Measurements from ENCODE around the gene ESCO1. TPM values are rescaled to one million over a fixed set of nuclear protein-coding genes. Genes with fewer than 3 reads are reported as not detected.

Gene ESCO1
- total RNA-seq, 1 experiment from 2014 or later = 36.7 TPM

GRCh38 chr18:21522530-21522929 is 78.0 kb downstream of the ESCO1 start:
- H3K27me3 ChIP-seq (ENCODE audit: insufficient read depth, low read length) = no peaks in the 10 kb centered on the region
- no peak overlapping the region for H3K56ac ChIP-seq (ENCODE audit: insufficient read length, low read depth, low read length)
- H2AK5ac ChIP-seq (ENCODE audit: insufficient read length, low read length) = no peak overlapping the region
- no peak for TF ChIP-seq CTCF (conservative IDR thresholded peaks at IDR 0.05)
- no peak overlapping the region for H2BK5ac ChIP-seq (ENCODE audit: insufficient read length, low read length)
- no peak overlapping the region for H2AFZ ChIP-seq (ENCODE audit: low read length)
- H3K27me3 Mint-ChIP-seq (ENCODE audit: low read depth) = no peaks in the 10 kb centered on the region
- H3K27ac Mint-ChIP-seq = no peak overlapping the region; a peak in 1 of 7 replicates
- H3K9me3 Mint-ChIP-seq = no peaks in the 10 kb centered on the region
- no peak overlapping the region for H3K27ac ChIP-seq (ENCODE audit: insufficient read length, low read depth, low read length)
- H3K79me2 ChIP-seq (ENCODE audit: insufficient read depth, low read length) = no peaks in the 10 kb centered on the region
- H3K4me2 ChIP-seq (ENCODE audit: insufficient read depth, insufficient read length, low read length) = no peak overlapping the region
- no peaks in the 10 kb centered on the region for H3K4me1 Mint-ChIP-seq
- no peaks in the 10 kb centered on the region for H3K23me2 ChIP-seq (ENCODE audit: insufficient read length, low read depth, low read length, poor library complexity, severe bottlenecking)
- no peak overlapping the region for H3K18ac ChIP-seq (ENCODE audit: insufficient read length, low read depth, low read length)
- no peak overlapping the region for H3T11ph ChIP-seq (ENCODE audit: low read length)
- no peak overlapping the region for H3K23ac ChIP-seq (ENCODE audit: insufficient read length, low read depth, low read length)
- H3K9me3 ChIP-seq (ENCODE audit: control insufficient read depth, low read depth, low read length) = no peaks in the 10 kb centered on the region
- H3K79me1 ChIP-seq (ENCODE audit: insufficient read depth, low read depth, low read length, poor library complexity, severe bottlenecking) = no peaks in the 10 kb centered on the region
- no peak overlapping the region for H2BK120ac ChIP-seq (ENCODE audit: low read depth, low read length, poor library complexity, severe bottlenecking)
- WGBS (ENCODE audit: extremely low coverage, insufficient read length, low lambda C conversion rate) = no CpG with 5 or more reads among the region's 6 CpGs
- H2BK15ac ChIP-seq (ENCODE audit: low read depth, low read length) = no peak overlapping the region
- H2BK20ac ChIP-seq (ENCODE audit: low read depth, low read length, poor library complexity, severe bottlenecking) = no peak overlapping the region
- H3K4me3 Mint-ChIP-seq = no peak overlapping the region
- no peaks in the 10 kb centered on the region for H3K4me1 ChIP-seq (ENCODE audit: insufficient read depth, low read length)
- H4K91ac ChIP-seq (ENCODE audit: insufficient read length, low read depth, low read length) = no peak overlapping the region
- no peaks in the 10 kb centered on the region for H4K20me1 ChIP-seq (ENCODE audit: control insufficient read depth, insufficient read depth, insufficient read length)
- DNase-seq = no peak
- no peak overlapping the region for H4K5ac ChIP-seq (ENCODE audit: insufficient read length, low read depth, low read length)
- H3K9ac ChIP-seq (ENCODE audit: extremely low read depth, insufficient read length, low read length) = no peak overlapping the region
- H3K4ac ChIP-seq (ENCODE audit: low read depth, low read length) = no peak overlapping the region
- H3K36me3 Mint-ChIP-seq (ENCODE audit: insufficient read depth in 1 of 3, low read depth in 3 of 3) = peaks cover 5 to 39% (median 38%) of the 10 kb centered on the region in 3 experiments; a peak in 6 of 7 replicates
- H2BK12ac ChIP-seq (ENCODE audit: insufficient read length, low read depth, low read length) = no peak overlapping the region
- no peak overlapping the region for H3K14ac ChIP-seq (ENCODE audit: insufficient read depth, low read length)
- no peak overlapping the region for H4K8ac ChIP-seq (replicated peaks; ENCODE audit: insufficient read length, low read depth, low read length)

Measured in H9 (cell line).